Measurements from ENCODE around the gene NDUFAF4. TPM values are rescaled to one million over a fixed set of nuclear protein-coding genes. Genes with fewer than 3 reads are reported as not detected.
A peak's percentile ranks its signal among the peaks of the same experiment; 100 is the strongest.

Gene NDUFAF4
- total and polyA plus RNA-seq, 8 donors, result 2.9 to 30.1 (median 11.0) TPM

GRCh38 chr6:96931198-96931597 lies 33.5 kb upstream of the NDUFAF4 start:
- H3K4me1 ChIP-seq, result no peaks in the 10 kb centered on the region
- no peak for TF ChIP-seq POLR2AphosphoS5 (IDR thresholded peaks at IDR 0.05)
- no peak for TF ChIP-seq POLR2A (IDR thresholded peaks at IDR 0.05)
- DNase-seq, result no peak
- H3K27ac ChIP-seq, result no peak overlapping the region
- H3K9me3 ChIP-seq, result no peaks in the 10 kb centered on the region
- no peaks in the 10 kb centered on the region for H3K36me3 ChIP-seq
- 64 to 82% (median 74%) methylated on average over 2 of the region's 2 CpGs for WGBS, 5 donors
- intact Hi-C loops (cut with DNase I; ENCODE audit: low total_unique reads), result no loop called here
- no peaks in the 10 kb centered on the region for H3K27me3 ChIP-seq
- H3K4me3 ChIP-seq, result no peak overlapping the region

DNA sequence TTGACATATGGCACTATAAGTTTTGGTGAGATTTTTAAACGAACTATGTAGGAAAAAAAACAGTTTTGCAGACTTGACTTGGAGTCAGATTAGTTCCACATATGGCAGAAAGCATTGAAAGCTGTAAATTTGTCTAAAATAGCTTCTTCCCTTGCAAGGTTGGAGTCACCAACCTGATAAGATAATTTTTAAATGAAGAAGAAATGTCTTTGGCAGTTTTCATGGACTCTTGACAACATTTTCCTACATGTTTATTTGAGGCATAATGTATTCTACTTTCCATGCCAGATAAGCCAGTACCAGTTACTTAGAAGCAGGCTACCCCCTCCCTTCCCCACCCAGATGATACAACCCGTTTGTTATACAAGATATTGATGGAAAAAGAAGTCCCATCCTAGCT lies 32.0 kb upstream of the NDUFAF4 start:
- no peaks in the 10 kb centered on the region for H3K9me3 ChIP-seq
- H3K4me3 ChIP-seq, result no peak overlapping the region
- no peak for DNase-seq
- H3K36me3 ChIP-seq, result no peaks in the 10 kb centered on the region
- TF ChIP-seq CTCF (IDR thresholded peaks at IDR 0.05) (no peak), POLR2A (IDR thresholded peaks at IDR 0.05) (no peak), POLR2AphosphoS5 (IDR thresholded peaks at IDR 0.05) (no peak), EP300 (IDR thresholded peaks at IDR 0.05) (no peak)
- 49 to 62% (median 56%) methylated on average over 2 of the region's 2 CpGs for WGBS, 5 donors
- H3K27ac ChIP-seq, result no peak overlapping the region
- intact Hi-C loops (cut with DNase I; ENCODE audit: low total_unique reads), result no loop called here
- peaks cover 0 to 7% (median 6%) of the 10 kb centered on the region in 4 donors for H3K4me1 ChIP-seq
- H3K27me3 ChIP-seq, result no peaks in the 10 kb centered on the region

DNA sequence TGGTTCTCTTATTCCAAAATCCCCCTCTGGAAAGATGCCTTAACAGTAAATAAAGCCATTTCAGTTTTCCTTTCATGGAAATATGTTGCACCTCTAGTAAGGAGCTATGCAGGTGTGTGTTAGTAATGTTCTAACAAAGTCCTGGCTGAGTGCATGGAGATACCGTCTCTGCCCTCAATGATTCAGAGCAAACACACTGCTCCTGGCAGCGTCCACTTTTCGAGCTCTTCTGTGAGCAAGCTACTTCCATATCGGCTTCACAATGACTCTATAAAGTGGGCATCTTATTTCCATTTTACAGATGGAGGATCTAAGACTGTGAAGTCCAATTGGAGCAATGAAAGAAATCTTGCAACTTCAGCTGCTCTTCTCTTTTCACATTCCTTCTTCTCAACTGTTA lies 30.0 kb upstream of the NDUFAF4 start:
- TF ChIP-seq POLR2AphosphoS5 (IDR thresholded peaks at IDR 0.05) (no peak), CTCF (IDR thresholded peaks at IDR 0.05) (no peak), EP300 (IDR thresholded peaks at IDR 0.05) (no peak), POLR2A (IDR thresholded peaks at IDR 0.05) (no peak)
- intact Hi-C loops (cut with DNase I; ENCODE audit: low total_unique reads), result no loop called here
- Histone ChIP-seq H3K4me1 (peaks cover 0 to 15% (median 9%) of the 10 kb centered on the region in 4 donors), H3K36me3 (no peaks in the 10 kb centered on the region), H3K4me3 (no peak overlapping the region), H3K9me3 (no peaks in the 10 kb centered on the region), H3K27ac (no peak overlapping the region), H3K27me3 (no peaks in the 10 kb centered on the region)
- DNase-seq, result no peak
- 66 to 85% (median 79%) methylated on average over 4 of the region's 4 CpGs for WGBS, 5 donors

DNA sequence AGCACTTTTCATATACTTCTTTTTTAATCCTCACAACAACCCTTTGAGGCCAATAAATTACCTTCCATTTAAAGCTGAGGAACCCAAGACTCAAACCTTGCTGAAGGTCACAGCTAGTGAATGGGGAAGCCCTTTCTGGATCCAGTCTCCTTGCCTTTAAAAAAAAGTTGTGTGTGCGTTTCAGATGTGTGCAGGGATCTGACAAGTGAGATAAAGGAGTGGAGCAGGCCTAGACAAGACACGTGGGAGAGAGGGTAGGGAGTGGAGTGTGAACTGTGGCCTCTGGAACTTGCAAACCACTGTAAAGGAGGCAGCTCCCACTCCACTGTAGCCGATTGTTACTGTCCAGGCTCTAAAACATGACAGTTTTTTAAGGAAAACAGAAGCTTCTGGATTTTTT lies 28.7 kb upstream of the NDUFAF4 start:
- Histone ChIP-seq H3K9me3 (no peaks in the 10 kb centered on the region), H3K4me3 (no peak overlapping the region), H3K27me3 (no peaks in the 10 kb centered on the region), H3K36me3 (no peaks in the 10 kb centered on the region), H3K27ac (no peak overlapping the region), H3K4me1 (peaks cover 0 to 15% (median 9%) of the 10 kb centered on the region in 4 donors)
- DNase-seq, result peak in 1 of 2 donors; percentile 20
- no peak for TF ChIP-seq POLR2AphosphoS5 (IDR thresholded peaks at IDR 0.05)
- no peak for TF ChIP-seq EP300 (IDR thresholded peaks at IDR 0.05)
- TF ChIP-seq CTCF (IDR thresholded peaks at IDR 0.05), result no peak
- no peak for TF ChIP-seq POLR2A (IDR thresholded peaks at IDR 0.05)
- 52 to 63% (median 56%) methylated on average over 3 of the region's 3 CpGs for WGBS, 5 donors
- intact Hi-C loops (cut with DNase I; ENCODE audit: low total_unique reads), result no loop called here

GRCh38 chr6:96925290-96925687 lies 27.6 kb upstream of the NDUFAF4 start:
- H3K9me3 ChIP-seq, result no peaks in the 10 kb centered on the region
- intact Hi-C loops (cut with DNase I; ENCODE audit: low total_unique reads), result no loop called here
- WGBS, 5 donors, result 22 to 34% (median 23%) methylated on average over 8 of the region's 8 CpGs
- peaks cover 0 to 15% (median 9%) of the 10 kb centered on the region in 4 donors for H3K4me1 ChIP-seq
- peak overlapping the region in 4 of 5 donors; percentile 83 to 90 (median 86) for H3K27ac ChIP-seq
- no peaks in the 10 kb centered on the region for H3K27me3 ChIP-seq
- no peak for DNase-seq
- no peaks in the 10 kb centered on the region for H3K36me3 ChIP-seq
- TF ChIP-seq EP300 (IDR thresholded peaks at IDR 0.05) (no peak), CTCF (IDR thresholded peaks at IDR 0.05) (no peak), POLR2AphosphoS5 (IDR thresholded peaks at IDR 0.05) (no peak), POLR2A (IDR thresholded peaks at IDR 0.05) (no peak)
- peak overlapping the region; percentile 59 to 82 (median 68) for H3K4me3 ChIP-seq

Data from stomach (tissue), 9 donors.